EH (cell line): ENCODE data around the gene ADGRE1.
A peak's percentile ranks its signal among the peaks of the same experiment; 100 is the strongest.
"Not testable (repeated sequence)": the region's sequence is repeated elsewhere in the genome, so short reads cannot be mapped to it uniquely, and the experiment has no call there.

Source experiments
- DNase-seq: peaks from one replicate; pipeline ENCODE4 v3.0.0-alpha.2; 2015; ENCODE audit warnings: low read depth

Gene ADGRE1, protein sequence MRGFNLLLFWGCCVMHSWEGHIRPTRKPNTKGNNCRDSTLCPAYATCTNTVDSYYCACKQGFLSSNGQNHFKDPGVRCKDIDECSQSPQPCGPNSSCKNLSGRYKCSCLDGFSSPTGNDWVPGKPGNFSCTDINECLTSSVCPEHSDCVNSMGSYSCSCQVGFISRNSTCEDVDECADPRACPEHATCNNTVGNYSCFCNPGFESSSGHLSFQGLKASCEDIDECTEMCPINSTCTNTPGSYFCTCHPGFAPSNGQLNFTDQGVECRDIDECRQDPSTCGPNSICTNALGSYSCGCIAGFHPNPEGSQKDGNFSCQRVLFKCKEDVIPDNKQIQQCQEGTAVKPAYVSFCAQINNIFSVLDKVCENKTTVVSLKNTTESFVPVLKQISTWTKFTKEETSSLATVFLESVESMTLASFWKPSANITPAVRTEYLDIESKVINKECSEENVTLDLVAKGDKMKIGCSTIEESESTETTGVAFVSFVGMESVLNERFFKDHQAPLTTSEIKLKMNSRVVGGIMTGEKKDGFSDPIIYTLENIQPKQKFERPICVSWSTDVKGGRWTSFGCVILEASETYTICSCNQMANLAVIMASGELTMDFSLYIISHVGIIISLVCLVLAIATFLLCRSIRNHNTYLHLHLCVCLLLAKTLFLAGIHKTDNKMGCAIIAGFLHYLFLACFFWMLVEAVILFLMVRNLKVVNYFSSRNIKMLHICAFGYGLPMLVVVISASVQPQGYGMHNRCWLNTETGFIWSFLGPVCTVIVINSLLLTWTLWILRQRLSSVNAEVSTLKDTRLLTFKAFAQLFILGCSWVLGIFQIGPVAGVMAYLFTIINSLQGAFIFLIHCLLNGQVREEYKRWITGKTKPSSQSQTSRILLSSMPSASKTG

DNA sequence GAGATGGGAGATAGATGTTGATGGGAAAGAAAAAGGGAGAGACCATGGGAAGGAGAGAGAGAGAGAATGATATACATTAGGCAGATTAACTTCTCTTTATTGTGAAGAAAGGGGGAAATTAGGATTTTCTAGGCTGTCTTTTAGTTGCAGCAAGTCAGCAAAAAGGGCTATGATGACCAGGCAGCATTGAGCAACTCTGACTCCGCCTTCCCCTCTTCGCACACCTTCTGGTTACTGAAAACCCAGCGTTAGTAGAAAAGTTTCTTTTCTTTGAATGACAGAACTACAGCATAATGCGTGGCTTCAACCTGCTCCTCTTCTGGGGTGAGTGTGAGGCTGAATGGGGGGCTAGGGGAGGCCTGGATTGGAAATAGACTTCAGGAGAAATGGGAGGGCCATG, at the start of gene ADGRE1:
Gene ADGRE1, plus strand, starts transcription at position 264 of the 400 bp plus-strand sequence. Its CDS starts 30 bp downstream, at position 294.
- DNase-seq: no peak

DNA sequence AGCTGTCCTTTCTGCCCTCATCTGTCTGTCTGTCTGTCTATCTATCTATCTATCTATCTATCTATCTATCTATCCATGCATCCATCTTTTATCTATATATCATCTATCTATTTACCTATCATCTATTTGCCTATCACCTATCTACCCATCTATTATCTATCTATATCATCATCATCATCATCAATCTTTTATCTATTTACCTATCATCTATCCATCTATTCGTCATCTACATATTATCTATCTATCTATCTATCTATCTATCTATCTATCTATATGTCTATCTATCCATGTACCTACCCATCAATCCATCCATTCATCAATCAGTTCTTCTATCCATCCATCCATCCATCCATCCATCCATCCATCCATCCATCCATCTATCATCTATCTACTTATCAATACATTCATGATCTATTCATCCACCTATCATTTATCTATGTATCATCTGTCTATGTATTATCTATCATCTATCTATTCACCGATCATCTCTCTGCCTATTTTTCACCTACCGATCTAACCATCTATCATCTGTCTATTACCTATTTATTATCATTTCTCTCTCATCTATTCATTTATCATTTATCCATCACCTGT, 49.2 kb upstream of the ADGRE1 start:
- DNase-seq: no peak

DNA sequence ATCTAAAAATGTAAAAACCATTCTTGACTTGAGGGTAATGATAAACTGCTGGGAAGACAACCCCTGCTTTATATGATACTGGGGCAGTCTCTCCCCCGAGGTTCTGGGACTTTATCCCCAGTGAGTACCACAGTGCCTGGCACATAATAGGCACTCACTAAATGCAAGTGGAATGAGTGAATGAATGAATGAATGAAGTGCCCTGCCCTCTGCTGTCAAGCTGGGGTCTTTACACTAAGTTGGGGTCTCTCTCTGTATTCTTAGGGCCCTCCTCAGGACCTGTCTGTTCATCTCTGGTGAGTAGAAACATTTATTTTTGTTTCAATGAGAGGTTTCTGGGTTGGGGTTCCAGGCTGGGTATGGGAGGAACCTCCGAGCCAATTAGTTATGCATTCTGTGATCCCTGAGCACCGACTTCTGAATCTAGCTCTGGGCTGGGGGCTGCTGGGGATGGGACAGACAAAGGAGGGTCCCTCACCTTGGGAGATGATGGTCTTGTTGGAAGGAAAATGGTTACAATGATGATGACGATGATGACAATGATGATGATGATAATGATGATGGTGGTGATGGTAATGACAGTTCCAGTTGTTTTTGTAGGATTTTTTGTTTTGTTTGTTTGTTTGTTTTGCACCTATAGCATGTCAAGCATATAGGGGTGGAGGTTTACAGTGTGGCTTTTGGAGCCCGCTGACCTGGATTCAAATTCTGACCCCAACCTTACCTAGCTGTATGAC, 44.3 kb upstream of the ADGRE1 start:
- DNase-seq: no peak

DNA sequence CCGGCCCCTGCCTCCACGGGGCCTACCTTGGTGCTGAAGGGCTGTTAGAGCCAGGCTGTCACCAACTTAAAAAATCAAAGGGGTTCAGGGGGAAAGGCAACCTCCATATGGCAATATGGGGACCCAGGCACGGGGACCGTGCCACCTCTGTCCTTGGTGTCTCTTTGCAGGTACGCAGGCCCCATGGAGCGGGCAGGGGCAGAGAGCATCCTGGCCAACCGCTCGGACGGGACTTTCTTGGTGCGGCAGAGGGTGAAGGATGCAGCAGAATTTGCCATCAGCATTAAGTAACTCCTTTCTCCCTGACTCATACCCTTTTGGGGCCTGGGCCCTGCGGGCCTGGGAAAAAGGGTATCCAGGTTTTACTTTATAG, 39.6 kb upstream of the ADGRE1 start:
- DNase-seq: no peak

DNA sequence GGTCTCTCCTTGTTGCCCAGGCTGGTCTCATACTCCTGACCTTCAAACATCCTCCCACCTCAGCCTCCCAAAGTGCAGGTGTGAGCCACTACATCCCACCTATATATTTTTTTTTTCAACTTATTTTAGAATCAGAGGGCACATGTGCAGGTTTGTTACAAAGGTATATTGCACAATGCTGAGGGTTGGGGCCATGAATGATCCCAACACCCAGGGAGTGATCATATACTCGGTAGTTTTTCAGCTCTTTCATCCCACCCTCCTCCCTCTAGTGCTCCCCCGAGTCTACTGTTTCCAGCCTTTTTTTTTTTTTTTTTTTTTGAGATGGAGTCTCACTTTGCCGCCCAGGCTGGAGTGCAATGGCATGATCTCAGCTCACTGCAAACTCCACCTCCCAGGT, 38.4 kb upstream of the ADGRE1 start:
- no peak for DNase-seq

DNA sequence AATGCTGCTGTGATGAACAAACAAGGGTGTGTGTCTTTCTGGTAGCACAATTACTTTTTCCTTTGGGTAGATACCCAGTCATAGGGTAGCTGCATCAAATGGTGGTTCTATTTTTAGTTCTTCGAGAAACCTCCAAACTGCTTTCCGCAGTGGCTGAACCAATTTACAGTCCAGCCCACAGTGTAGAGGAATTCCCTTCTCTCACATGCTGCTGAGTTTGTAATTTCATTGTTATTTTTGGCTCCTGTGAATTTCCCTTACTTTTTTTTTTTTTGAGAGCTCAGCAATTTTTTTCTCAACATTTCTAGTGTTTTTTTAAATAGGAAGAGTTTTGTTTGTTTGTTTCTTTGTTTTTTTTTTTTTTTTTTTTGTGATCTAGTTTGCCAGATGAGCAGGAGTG, 37.5 kb upstream of the ADGRE1 start:
- no peak for DNase-seq

DNA sequence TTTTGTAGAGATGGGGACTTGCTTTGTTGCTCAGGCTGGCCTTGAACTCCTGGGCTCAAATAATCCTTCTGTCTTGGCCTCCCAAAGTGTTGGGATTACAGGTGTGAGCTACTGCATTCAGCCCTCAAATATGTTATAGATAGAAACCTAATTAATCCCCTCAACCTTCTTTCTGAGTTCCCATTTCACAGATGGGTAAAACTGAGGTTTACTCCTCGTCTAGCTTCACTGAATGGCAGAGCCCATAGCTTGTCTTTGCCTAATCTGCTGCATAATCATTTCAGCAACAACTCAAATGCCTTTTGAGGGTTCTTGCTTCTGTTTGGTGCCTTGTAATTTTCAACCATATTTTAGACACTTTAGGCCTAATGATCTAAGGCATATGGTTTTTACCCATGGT, 36.0 kb upstream of the ADGRE1 start:
- DNase-seq: no peak

DNA sequence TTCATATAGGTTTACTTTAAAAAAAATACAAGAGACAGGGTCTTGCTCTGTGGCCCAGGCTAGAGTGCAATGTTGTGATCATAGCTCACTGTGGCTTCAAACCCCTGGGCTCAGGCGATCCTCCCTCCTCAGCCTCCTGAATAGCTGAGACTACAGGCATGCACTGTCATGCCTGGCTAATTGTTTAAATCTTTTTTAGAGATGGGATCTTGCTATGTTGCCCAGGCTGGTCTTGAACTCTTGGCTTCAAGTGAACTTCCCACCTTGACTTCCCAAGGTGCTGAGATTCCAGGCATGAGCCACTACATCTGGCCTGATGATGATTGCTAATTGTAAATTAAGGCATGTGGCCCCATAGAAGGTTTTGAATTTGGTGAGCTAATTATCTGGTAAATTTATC, 35.4 kb upstream of the ADGRE1 start:
- DNase-seq: no peak

DNA sequence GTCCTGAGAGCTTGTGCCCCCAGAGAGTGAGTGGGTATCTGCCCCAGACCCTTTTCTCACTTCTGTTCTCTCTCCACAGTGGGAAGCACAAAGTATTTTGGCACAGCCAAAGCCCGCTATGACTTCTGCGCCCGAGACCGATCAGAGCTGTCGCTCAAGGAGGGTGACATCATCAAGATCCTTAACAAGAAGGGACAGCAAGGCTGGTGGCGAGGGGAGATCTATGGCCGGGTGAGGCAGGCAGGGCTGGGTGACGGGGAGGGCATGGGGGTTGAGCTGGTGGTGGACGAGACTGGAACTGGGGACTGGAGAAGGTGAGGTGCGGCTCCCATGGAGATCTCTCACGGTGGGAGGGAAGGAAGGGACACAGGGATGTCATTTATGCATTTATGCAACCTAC, 33.5 kb upstream of the ADGRE1 start:
- DNase-seq: no peak

DNA sequence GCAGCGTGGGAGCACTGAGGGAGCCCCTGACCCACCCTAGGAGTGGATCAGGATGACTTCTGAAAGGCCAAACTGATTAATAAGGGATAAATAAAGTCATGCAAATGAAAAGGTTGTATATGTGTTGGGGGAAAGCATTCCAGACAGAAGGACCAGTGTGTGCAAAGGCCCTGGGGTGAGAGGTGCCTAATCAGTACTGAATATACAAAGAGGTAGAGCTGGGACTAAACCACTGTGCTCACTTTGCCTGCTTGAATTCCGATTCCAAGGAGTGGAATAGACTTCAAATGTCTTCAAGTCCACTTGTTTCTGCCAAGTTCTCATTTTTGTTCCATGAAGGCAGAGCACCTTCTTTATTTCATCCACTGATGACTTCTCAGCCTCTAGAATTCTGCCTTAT, 32.6 kb upstream of the ADGRE1 start:
- DNase-seq: no peak

DNA sequence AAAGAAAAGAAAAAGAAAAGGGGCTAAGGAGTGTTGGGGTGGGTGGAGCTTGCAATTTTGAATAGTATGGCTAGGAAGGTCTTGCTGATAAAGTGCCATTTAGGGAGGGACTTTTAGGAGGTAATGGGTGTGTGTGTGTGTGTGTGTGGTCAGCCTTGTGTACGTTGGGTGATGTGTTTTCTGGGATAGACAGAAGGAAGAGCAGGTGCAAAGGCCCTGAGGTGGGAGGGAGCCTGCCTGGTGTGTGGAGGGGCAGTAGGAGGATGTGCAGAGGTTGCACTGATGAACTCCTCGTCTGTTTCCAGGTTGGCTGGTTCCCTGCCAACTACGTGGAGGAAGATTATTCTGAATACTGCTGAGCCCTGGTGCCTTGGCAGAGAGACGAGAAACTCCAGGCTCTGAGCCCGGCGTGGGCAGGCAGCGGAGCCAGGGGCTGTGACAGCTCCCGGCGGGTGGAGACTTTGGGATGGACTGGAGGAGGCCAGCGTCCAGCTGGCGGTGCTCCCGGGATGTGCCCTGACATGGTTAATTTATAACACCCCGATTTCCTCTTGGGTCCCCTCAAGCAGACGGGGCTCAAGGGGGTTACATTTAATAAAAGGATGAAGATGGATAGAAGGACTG, 30.5 kb upstream of the ADGRE1 start:
- no peak for DNase-seq

DNA sequence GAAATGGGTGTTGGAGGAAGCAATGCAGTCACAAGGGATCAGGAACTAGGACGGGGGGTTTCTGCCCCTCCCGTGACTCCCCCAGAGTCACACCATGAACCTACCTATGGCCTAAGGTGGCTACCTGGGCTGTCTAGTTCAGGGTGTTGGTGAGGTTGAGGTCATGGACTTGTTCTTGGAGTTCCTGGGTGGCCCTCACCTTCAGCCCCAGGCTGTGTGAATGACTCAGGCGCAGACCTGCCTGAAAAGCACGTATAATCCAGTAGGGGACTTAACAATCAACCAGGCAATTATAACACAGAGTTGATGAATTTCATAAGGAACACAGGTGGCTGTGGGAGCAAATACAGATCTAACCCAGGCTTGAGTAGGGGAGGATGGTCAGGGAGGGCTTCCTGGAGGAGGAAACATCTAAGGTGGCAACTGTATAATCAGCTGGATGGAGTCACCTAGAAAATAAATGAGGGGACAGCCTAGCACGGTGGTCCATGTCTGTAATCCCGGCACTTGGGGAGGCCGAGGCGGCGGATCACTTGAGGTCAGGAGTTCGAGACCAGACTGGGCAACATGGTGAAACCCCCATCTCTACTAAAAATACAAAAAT, 25.6 kb upstream of the ADGRE1 start:
- DNase-seq: no peak

DNA sequence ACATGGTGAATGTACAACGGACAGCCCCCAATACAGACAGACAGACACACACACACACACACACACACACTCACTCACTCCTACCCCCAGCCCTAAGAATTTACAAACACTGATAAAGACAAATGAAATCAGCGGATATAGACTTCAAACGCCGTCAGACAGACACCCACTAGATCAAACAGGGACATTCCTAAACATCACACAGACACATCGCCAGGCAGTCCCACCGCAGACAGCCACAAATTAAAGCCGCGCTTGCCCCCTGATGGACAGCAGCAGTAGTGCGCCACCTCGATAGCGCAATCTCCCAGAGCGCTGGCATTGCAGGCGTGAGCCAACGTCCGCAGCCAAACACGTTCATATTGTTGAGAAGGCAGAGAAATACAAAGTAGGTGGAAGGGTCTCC, 24.7 kb upstream of the ADGRE1 start:
- DNase-seq: peak; percentile 74

DNA sequence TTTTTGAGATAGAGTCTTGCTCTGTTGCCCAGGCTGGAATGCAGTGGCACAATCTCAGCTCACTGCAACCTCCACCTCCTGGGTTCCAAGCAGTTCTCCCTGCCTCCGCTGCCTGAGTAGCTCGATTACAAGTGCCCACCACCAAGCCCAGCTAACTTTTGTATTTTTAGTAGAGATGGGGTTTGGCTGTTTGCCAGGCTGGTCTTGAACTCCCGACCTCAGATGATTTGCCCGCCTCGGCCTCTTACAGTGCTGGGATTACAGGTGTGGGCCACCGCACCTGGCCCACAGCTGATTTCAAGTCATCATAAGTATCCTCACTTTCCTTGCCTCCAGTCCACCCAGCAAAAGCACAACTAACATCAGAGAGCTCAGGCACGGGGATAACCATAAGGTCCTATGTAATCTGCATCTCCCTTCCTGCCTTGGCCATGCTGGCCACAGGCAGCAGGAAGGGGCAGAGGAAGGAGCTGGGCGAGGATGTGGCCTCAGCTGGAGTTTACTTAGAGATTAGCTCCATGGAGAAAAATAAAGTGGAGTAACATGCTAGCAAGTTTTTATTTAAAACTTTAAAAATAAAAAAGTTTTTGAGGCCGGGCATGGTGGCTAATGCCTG, 22.9 kb upstream of the ADGRE1 start:
- no peak for DNase-seq

DNA sequence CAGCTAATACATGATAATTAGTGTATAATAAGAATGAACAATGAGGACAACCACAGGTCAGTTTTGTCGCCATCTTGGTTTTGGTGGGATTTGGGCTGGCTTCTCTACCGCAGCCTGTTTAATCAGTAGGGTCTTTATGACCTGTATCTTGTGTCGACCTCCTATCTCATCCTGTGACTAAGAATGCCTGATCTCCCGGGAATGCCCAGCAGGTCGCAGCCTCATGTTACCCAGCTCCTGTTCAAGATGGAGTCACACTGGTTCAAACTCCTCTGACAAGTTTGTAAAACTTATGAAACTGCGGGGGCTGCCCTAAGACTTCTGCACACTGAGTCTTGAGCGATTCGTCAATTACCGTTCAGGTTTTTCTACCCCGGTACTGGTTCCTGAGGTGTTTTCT, 21.5 kb upstream of the ADGRE1 start:
- no peak for DNase-seq

DNA sequence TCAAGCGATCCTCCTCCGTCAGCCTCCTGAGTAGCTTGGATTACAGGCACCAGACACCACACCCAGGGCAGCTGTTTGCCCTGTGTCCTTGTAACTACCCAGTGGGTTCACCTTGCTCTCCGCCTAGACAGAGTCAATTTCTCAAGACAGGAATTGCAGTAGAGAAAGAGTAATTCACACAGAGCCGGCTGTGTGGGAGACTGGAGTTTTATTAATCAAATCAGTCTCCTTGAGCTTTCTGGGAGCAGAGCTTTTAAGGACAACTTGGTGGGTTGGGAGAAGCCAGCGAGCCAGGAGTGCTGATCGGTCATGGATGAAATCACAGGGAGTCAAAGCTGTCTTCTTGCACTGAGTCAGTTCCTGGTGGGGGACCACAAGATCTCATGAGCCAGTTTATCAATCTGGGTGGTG, 20.6 kb upstream of the ADGRE1 start:
- DNase-seq: no peak

DNA sequence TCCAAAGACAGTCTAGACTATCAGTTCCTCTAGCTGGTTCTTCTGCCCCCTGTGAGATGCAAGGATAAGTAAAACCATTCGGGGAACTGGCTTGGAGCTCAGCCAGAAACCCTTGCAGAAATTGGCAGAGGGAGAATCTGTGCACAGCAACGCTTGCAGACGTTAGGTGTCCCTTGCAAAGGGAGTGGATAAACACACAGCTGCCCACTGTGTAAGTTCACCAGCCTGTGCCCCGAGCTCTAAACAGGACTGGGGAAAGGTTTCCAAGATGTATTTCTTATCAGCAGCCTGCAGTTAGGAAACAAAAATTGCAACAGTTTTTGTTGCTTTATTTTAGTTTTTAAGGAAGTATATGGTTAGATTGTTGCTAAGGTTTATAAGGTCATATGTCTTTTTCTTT, 19.0 kb upstream of the ADGRE1 start:
- DNase-seq: no peak

DNA sequence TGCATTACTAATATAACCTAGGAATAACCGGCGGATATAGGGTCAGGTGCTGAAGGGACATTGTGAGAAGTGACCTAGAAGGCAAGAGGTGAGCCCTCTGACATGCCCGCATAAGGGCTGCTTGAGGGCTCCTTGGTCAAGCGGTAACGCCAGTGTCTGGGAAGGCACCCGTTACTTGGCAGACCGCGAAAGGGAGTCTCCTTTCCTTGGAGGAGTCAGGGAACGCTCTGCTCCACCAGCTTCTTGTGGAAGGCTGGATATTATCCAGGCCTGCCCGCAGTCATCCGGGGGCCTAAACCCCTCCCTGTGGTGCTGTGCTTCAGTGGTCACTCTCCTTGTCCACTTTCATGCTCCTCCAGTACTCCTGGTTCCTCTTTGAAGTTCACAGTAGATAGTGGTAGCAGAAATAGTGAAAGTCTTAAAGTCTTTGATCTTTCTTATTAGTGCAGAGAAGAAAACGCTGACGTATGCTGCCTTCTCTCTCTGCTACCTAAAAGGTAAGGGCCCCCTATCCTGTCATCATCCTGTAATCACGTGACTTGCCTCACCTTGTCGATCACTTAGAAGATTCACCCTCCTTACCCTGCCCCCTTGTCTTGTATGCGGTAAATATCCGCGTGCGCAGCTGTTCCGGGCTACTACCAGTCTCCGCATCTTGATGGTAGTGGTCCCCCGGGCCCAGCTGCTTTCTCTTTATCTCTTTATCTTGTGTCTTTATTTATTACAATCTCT, 18.1 kb upstream of the ADGRE1 start:
- not testable (repeated sequence) for DNase-seq

DNA sequence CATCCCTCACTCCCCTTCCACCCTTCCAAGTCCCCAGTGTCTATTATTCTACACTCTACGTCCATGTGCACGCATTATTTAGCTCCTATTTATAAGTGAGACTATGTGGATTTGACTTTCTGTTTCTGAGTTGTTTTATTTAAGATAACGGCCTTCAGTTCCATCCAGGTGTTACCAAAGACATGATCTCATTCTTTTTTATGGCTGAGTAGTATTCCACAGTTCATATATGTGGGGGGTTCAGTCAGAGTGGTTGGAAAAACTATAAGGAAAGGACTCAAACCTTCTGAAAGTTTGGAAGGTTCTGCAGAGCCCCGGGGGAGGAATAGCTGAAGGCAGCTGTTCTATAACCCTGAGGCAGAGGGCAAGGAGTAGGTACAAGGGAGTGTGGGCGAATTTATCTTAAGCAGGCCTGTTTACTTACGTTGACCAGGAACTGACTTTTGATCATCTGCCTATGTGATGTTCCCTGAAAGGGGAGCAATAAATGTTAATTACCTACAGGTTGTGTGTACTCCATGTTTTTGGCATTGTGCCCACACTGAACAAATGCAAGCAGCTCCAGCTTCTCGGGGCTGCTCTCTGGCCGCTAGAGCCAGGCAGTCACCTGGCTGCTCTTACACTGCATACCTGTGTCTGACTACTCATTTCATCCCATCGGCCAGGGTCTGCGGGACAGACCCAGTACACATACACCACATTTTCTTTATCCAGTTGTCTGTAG, 13.5 kb upstream of the ADGRE1 start:
- DNase-seq: no peak

DNA sequence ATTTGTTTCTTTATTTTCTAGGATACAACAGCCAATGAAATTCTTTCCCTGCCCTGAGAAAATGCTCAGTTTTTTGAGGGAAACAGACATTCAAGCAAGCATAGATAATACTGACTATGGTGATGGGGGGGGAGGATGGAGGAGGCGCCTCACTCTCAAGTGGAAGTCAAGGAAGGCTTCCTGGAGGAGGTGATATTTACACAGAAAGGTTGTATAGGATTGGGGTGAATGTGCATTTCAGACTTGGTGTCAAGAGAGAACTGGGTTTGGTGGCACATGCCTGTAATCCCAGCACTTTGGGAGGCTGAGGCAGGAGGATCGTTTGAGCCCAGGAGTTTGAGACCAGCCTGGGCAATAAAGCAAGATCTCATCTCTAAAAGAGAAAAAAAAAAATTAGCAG, 12.2 kb upstream of the ADGRE1 start:
- no peak for DNase-seq
